T1000 (cell line): ENCODE data around the gene HDAC7.

Experiments
- DNase-seq: peaks from one replicate; lab custom pipeline; 2025; ENCODE audit warnings: mixed read lengths; lab: John Stamatoyannopoulos, UW

The HDAC7 gene

DNA sequence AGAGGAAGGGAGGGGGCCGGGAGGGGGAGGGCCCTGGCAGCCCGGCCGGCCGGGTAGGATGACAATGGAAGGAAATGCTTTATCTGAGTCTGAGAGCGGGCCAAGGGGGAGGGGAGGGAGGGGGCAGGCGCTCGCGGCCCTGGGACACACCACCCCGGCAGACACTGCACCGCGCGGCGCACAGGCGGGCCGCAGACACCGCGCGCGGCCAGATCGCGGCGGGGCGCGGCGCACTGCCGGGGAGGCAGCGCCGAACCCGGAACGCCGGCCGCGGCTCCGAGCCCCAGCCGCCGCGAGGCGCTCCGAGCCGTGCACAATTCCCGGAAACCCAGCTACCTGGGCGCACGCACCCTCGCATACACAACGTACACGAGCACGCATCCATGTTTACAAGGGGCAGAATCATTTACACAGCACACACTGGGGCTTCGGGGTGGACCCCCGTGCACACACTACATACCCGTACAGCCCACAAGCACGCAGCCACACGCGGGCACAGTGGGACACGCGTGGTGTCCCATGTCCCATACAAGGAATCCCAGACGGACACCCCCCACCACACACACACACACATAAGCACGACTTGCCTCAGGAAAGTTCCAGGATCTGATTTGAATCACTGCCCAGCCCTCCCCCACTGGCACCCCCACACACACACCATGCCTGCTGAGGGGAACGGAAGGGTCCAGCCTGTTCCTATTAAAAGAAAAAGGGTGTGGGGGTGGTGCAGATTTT is at the start of gene HDAC7:
HDAC7 (minus strand) TSS at position 8 of the 735 bp plus-strand sequence. CDS start 118 bp downstream, outside the sequence.
- DNase-seq = no peak

DNA sequence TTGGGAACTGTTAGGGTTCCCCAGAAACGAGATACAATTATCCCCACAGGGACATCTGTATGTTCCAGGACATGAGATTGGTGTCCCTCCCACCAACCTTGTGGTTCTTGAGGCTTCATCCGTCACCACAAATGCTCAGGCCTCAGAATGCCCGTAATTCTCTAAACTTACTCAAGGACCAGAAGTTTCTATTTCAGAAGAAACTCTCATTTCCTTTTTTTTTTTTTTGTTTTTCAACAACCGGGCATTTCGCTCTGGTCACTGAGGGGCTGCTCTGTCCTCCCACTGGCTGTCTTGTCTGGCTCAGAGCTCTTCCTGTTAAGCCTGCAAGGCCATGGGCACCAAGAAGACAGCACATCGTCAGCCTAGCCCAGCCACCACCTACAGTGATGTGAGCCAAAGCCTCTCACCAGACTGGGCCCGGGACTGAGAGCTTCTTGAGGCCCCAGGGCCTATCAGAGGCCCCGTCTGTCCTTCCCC is 48.9 kb upstream of the HDAC7 start:
- DNase-seq = no peak

DNA sequence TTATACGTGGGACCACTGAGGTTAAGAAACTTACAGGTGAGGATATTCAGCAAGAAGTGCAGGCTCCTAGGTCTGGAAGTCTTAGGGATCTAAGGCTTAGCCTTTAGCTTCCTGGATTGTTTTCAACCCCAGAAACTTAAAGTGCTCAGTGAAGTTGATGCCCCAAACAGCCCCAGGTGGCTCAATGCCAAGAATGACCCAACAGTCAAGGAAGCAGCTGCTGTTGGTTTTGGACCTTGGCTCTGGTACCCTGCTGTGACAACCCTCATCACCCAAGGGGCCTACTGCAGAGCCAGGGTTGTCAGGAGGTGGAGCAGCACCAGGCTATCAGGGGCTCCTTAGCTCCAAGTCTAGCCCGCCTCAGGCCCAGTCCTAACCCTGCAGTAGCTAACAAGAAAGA is 48.3 kb upstream of the HDAC7 start:
- DNase-seq = no peak

GRCh38 chr12:47867495-47867941 is 47.8 kb upstream of the HDAC7 start:
- DNase-seq = no peak

DNA sequence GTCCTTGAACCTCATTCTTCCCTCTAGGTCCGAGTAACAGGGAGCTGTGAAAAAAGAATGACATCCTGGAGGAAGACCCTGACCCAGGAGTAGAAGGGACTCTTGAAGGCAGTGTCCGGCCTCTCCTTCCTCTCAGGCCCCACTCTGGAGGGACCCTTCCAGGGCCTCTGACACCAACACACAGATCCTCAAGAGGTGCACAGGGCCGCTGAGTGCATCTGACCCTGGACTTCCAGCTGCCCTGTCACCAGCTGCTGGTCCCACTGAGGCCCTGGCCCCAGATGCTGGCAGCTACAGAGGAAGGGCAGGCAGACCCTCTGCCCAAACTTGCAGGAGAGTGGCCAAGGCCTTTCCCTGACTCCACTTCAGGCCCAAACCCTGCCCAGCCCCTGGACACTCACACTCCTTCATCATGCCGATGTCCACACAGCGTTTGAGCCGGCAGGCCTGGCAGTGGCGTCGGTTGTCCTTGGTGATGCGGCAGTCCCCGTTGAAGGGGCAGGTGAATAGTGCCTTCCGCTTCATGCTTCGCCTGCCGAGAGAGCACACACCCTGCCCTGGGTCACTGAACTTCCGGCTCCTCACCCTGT is 45.0 kb upstream of the HDAC7 start:
- DNase-seq = no peak

DNA sequence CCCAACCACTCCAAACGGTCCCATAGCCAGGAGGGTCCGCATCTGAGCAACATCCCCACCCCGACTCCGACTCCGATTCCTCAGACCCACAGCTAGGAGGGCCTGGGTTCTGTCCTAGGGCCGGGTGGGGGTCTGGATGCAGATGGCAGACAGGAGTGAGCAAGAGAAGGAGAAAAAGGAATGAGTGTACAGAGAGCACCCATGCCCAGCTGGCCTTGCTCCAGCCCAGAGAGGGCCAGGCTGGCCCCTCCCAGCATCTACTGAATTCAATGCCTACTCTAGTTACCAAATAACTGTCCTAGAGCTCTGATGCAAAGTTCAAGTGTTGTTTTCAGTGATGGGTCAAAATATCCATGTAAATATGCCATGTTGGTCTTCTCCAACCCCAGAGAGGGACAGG is 44.3 kb upstream of the HDAC7 start:
- no peak for DNase-seq

- no peak for DNase-seq
These were observed 43.8 kb upstream of the HDAC7 start for GRCh38 chr12:47863467-47863866.

GRCh38 chr12:47862881-47863280 is 43.2 kb upstream of the HDAC7 start:
- DNase-seq = no peak

GRCh38 chr12:47862167-47862750 is 42.6 kb upstream of the HDAC7 start:
- DNase-seq = no peak

- DNase-seq = no peak
These were observed 41.2 kb upstream of the HDAC7 start for GRCh38 chr12:47860873-47861272.

DNA sequence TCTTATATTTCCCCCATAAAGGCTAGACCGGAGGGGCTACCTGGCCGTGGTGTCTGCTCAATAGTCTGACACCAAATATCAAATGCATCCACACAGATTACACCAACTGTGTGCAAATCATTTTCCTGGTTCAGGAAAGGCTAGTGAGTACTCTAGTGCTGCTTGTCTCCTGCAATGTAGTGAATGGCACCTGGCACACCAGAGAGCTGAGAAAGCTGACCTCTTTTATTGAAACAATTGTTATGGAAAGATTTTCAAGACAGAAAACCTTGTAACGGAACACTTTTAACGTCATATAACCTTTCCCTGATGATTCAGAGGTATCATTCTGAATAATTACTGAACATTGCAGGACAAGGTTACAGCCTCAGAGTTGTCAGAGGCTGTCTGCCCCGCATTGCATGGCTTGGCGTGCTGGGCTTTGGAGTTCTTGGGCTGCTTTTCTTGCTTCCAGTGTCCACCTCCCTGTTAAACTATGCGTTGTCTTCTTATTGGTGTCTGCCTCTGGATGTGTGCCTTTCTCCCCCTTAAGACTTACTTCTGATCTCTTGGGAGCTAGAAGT is 40.7 kb upstream of the HDAC7 start:
- DNase-seq = no peak

GRCh38 chr12:47858511-47859266 is 39.0 kb upstream of the HDAC7 start:
- DNase-seq = no peak

DNA sequence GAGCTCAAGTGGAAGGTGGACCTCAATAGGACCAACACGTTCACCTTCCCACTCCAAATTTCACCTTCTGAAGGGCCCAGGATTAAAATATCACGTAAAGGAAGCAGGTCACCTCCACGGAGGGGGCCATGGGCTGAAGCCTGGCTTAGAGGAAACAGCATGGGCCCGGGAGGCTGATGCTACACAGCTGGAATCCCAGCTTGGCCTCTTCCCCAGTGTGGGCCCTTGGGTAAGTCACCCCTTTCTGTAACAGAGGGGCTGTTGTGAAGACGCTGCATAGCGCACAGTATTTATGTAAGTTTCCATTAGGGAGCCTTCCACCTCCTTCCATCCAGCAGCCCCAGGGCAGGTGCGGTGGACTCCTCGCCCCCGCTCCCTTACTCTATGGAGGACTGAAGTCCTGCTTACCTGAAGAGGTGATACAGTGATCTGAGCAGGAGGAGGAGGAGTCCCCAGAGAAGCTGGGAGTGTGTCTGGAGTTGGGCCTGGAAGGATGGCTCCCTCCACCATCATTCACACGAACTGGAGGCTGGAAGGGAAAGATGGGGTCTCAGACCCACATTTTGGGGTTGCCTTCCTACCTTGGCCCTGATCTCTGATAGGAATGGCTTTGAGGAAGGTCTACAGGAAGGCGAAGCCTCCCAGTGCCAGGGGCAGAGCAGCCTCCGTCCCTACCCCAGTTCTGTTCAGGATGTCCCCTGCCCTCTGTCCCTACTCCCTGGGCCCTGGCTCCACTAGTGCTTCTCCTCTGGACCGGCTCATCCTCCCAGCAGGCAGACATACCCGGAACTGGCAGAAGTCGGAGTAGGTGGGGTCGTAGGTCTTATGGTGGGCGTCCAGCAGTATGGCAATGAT is 37.2 kb upstream of the HDAC7 start:
- DNase-seq = no peak

DNA sequence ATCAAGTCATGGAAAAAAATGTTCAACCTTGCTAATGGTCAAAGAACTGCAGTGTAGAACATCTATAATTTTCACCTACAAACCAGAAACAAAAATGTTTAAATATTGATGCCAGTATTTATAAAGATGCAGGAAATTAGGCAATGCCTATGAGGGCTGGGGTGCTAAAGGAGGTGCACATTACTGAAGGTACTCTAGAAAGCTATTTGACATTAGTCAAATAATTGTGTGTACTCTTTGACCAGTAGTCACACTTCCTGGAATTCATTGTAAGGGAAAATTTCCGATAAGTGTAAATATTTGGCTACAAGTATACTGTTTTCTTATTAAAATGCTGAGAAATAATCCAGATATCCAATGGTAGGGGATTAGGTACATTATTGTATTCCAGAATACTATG is 36.4 kb upstream of the HDAC7 start:
- DNase-seq = no peak

- no peak for DNase-seq
These were observed 35.8 kb upstream of the HDAC7 start for GRCh38 chr12:47855502-47855901.

DNA sequence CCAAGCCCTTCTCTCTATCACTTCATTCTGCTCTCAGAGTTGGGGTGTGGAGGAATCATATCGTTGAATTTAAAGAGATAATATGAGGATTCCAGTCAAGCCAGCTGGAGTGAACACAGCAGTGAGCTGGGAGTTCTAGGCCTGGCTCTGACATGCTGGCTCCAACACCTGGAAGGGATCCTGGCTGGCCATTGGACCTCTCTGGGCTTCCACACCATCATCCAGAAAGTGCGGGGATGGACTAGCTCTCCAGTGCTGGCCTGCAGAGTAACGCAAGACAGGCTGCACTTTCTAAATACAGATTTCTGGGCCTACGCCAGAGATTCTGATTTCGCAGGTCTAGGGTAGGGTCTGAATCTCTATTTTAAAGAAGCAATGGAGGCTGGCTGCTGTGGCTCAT is 34.8 kb upstream of the HDAC7 start:
- no peak for DNase-seq

GRCh38 chr12:47852096-47852571 is 32.4 kb upstream of the HDAC7 start:
- no peak for DNase-seq

DNA sequence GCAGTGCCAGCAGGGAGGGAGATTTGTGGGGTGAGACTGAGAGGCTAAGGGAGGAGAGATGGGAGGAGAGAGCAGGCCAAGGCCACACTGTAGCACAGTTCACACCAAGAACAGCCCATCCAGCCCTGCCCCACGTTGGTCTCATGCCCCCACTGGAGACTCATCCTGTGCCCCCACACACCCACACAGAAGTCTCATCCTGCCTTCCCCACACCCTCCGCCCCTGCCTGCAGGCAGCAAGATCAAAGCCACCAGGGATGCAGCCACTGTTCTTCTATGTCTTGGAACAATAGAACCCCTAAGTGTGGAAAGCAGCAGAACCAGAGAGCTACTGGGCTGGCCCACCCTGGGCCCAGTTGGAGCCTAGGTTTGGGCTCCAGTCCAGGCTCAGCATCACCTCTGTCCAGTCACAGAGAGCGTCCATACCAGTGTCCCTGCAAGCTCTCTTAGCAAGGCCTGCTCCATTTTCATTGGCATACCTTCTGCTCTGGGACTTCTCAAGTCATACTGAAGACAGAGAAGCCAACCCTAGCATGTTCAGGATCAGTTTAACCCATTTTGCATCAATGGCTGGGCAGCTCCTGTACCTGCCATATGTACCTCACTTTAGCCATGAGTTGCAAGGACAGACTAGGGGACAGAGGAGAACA is 31.7 kb upstream of the HDAC7 start:
- no peak for DNase-seq

DNA sequence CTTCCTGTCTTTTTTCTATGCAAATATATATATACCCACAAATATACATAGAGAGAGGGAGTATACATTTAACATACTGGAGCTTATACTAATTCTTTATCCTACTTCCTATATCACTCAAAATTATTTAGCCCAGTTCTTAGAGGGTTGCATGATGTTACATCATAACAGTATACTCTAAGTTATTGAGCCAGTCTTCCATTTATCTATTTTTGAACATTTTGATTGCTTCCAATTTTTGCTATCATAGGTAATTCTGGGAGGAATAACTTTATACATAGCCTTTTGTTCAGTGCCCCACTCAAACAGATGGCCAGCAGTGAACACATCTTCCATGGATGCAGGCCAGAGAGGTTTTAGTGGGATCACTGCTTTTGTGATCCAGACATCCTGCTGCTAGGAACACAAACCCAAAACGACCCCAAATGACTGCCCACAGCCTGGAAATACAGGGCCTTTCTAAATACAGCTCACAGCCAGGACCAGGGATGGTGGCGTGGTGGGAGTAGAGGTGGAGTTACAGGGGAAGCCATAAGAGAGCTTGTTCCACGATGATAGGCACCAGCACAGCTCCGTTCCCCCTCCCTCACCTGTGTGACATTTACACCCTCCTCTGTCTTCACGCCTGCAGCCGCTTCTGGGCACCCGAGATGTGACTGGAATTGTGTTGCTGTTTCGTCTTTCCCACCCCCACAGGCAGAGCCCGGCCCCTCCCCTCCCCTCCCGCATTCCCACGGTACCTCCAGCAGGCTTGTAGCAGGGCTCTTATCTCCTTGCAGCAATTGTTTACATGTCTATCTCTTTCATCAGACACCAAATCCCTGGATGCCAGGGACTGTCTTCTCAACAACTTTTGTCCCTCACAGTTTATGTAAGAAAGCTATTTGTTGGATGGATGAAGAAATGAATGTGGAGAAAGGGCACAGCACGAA is 30.7 kb upstream of the HDAC7 start:
- DNase-seq = no peak
